Measurements from ENCODE around the gene SEPTIN10. TPM values are rescaled to one million over a fixed set of nuclear protein-coding genes. Genes with fewer than 3 reads are reported as not detected.

The SEPTIN10 gene
- total RNA-seq, 1 donor from 2014 or later = 76.7 TPM

- H3K27ac Mint-ChIP-seq = no peak overlapping the region
- no peak for TF ChIP-seq CTCF (conservative IDR thresholded peaks at IDR 0.05)
- H3K4me1 Mint-ChIP-seq (ENCODE audit: unreplicated experiment) = no peaks in the 10 kb centered on the region
- H3K9me3 Mint-ChIP-seq = no peaks in the 10 kb centered on the region
- DNase-seq (ENCODE audit: extremely low spot score, unreplicated experiment) = no peak
- no peak overlapping the region for H3K4me3 Mint-ChIP-seq
- H3K27me3 Mint-ChIP-seq = no peaks in the 10 kb centered on the region
- H3K36me3 Mint-ChIP-seq = peaks cover 39% of the 10 kb centered on the region
Measured at GRCh38 chr2:109563288-109563687, 50.5 kb downstream of the SEPTIN10 start.

DNA sequence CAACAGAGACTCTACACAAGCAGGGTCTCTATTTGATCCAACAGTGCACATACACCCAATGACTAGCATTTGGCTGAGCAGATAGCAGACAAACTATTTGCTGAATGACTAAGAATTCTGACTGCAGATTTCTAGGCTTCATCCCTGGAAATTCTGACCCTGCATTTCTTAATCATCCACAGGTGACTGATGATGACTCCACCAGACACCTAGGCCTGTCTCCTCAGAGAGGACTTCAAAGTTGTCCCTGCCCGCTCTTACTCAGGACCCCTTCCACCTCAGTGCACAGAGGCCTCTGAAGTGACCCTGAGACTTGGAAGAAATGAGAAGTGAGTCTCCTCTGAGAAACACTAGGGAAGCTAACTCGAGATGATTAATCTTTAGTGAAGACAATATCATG lies 51.3 kb downstream of the SEPTIN10 start:
- no peak for TF ChIP-seq CTCF (conservative IDR thresholded peaks at IDR 0.05)
- Mint-ChIP-seq H3K36me3 (peaks cover 39% of the 10 kb centered on the region), H3K4me3 (no peak overlapping the region), H3K4me1 (ENCODE audit: unreplicated experiment) (no peaks in the 10 kb centered on the region), H3K27me3 (no peaks in the 10 kb centered on the region), H3K27ac (no peak overlapping the region), H3K9me3 (no peaks in the 10 kb centered on the region)
- no peak for DNase-seq (ENCODE audit: extremely low spot score, unreplicated experiment)

GRCh38 chr2:109560265-109560664 lies 53.5 kb downstream of the SEPTIN10 start:
- Mint-ChIP-seq H3K9me3 (no peaks in the 10 kb centered on the region), H3K4me1 (ENCODE audit: unreplicated experiment) (peaks cover 6% of the 10 kb centered on the region), H3K27me3 (no peaks in the 10 kb centered on the region), H3K36me3 (peaks cover 37% of the 10 kb centered on the region), H3K4me3 (no peak overlapping the region), H3K27ac (no peak overlapping the region)
- DNase-seq (ENCODE audit: extremely low spot score, unreplicated experiment) = no peak
- TF ChIP-seq CTCF (conservative IDR thresholded peaks at IDR 0.05) = no peak

DNA sequence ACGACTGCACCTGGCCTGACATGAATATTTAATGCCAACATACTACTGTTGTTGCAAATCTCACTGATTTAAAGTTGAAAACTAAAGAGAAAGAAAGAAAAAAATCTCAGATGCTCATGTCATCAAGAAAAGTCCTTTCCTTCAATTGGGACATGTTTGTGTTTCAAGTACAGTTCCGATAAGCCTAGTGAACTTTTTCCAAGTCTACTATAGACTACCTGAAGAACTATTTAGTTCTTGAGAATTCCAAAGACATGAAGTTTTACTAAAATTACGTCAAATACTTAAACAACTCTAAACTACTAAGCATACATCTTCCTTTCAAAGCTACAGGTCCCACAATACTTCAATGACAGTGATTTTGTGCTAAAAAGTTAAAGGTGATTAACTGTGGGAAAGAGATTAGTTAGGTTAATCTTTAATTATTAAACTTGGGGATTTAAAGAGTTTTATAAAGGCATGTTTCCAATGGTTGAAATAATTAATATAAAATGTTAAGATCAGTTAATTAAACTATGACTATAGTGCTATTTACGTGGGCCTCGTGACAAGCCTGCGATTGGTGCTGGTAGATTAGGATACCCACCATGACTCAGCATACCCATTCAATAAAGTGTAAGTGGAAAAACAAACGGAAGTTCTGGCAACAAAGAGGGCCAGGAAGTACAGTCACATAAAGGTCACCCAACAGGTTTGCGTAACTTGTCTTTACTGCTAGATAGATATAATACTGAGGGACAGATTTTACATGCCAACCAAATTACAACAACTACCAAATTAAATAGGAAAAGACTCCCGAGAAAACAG lies 55.5 kb downstream of the SEPTIN10 start:
- no peak for DNase-seq (ENCODE audit: extremely low spot score, unreplicated experiment)
- no peaks in the 10 kb centered on the region for H3K9me3 Mint-ChIP-seq
- TF ChIP-seq CTCF (conservative IDR thresholded peaks at IDR 0.05) = no peak
- no peak overlapping the region for H3K4me3 Mint-ChIP-seq
- no peak overlapping the region for H3K27ac Mint-ChIP-seq
- H3K4me1 Mint-ChIP-seq (ENCODE audit: unreplicated experiment) = peaks cover 9% of the 10 kb centered on the region
- no peaks in the 10 kb centered on the region for H3K27me3 Mint-ChIP-seq
- H3K36me3 Mint-ChIP-seq = peaks cover 36% of the 10 kb centered on the region

- H3K4me1 Mint-ChIP-seq (ENCODE audit: unreplicated experiment) = peaks cover 9% of the 10 kb centered on the region
- H3K36me3 Mint-ChIP-seq = peaks cover 42% of the 10 kb centered on the region
- no peak for DNase-seq (ENCODE audit: extremely low spot score, unreplicated experiment)
- H3K9me3 Mint-ChIP-seq = no peaks in the 10 kb centered on the region
- H3K4me3 Mint-ChIP-seq = no peak overlapping the region
- no peaks in the 10 kb centered on the region for H3K27me3 Mint-ChIP-seq
- TF ChIP-seq CTCF (conservative IDR thresholded peaks at IDR 0.05) = no peak
- H3K27ac Mint-ChIP-seq = no peak overlapping the region
Measured at GRCh38 chr2:109557309-109557708, 56.5 kb downstream of the SEPTIN10 start.

Data from type B pancreatic cell (in vitro differentiated cells).